HEK293 (cell line): ENCODE results near the gene CCDC85A.

Experiments used
- CTCF ChIA-PET: fragments of 350-600 bp; formaldehyde crosslinking; extraction: SDS; loops from one replicate; lab custom pipeline; 2021; ENCODE audit warnings: antibody characterized with exemption; lab: Yijun Ruan, JAX
- POLR2A ChIA-PET: fragments of 300-600 bp; formaldehyde crosslinking; extraction: SDS; loops from one replicate; lab custom pipeline; 2020; ENCODE audit warnings: antibody characterized with exemption, inconsistent platforms; lab: Yijun Ruan, JAX
- H3K27ac ChIP-seq: fragments of 200-500 bp; sonication (Bioruptor generic); 2 replicates; pipeline ENCODE4 v1.5.1; 2014; ENCODE audit warnings: low read depth, low read length, control low read depth, inconsistent platforms; ENCODE audit errors: extremely low read depth
- H3K36me3 ChIP-seq, 2 experiments: fragments of 200-500 bp in 1 of 2; sonication (Bioruptor generic) in 1 of 2; 1 replicate in 1 of 2; 2 replicates in 1 of 2; pipeline ENCODE4 v1.5.1; 2014 to 2017; ENCODE audit warnings: inconsistent platforms in 2 of 2, low read length in 2 of 2; ENCODE audit not compliant: control insufficient read depth in 2 of 2, insufficient read depth in 1 of 2
- H3K4me1 ChIP-seq: fragments of 200-500 bp; sonication (Bioruptor generic); 2 replicates; pipeline ENCODE4 v1.5.1; 2014; ENCODE audit warnings: mild to moderate bottlenecking, low read length, inconsistent platforms; ENCODE audit not compliant: control insufficient read depth, insufficient read depth
- H3K4me3 ChIP-seq: 2 replicates; pipeline ENCODE4 v1.5.1; 2011; ENCODE audit warnings: low read depth, mild to moderate bottlenecking, control low read depth, low read length, moderate library complexity
- H3K9me3 ChIP-seq: fragments of 200-500 bp; sonication (Bioruptor generic); 2 replicates; pipeline ENCODE4 v1.5.1; 2014; ENCODE audit warnings: low read depth, low read length, inconsistent platforms; ENCODE audit not compliant: control insufficient read depth, insufficient read depth
- AEBP2 ChIP-seq: fragments of 450-650 bp; formaldehyde crosslinking; IDR thresholded peaks from 2 replicates; pipeline ENCODE4 v1.5.1; 2016; ENCODE audit warnings: missing biosample characterization, missing genetic modification characterization, borderline replicate concordance
- MEIS1 ChIP-seq: sonication (generic); formaldehyde crosslinking; IDR thresholded peaks from 2 replicates; pipeline ENCODE4 v1.8.1; 2022; ENCODE audit warnings: missing genetic modification reagents, mild to moderate bottlenecking, borderline replicate concordance
- OSR2 ChIP-seq: fragments of 450-650 bp; formaldehyde crosslinking; IDR thresholded peaks from 2 replicates; pipeline ENCODE4 v1.5.1; 2016; ENCODE audit warnings: missing biosample characterization, missing genetic modification characterization
- SP3 ChIP-seq: fragments of 450-650 bp; formaldehyde crosslinking; IDR thresholded peaks from 2 replicates; pipeline ENCODE4 v1.5.1; 2016; ENCODE audit warnings: missing biosample characterization, missing genetic modification characterization
- TSHZ1 ChIP-seq: fragments of 450-650 bp; formaldehyde crosslinking; IDR thresholded peaks from 2 replicates; pipeline ENCODE4 v1.5.1; 2016; ENCODE audit warnings: missing biosample characterization, missing genetic modification characterization, borderline replicate concordance
- YY2 ChIP-seq: fragments of 450-650 bp; formaldehyde crosslinking; IDR thresholded peaks from 2 replicates; pipeline ENCODE4 v1.5.1; 2016; ENCODE audit warnings: missing biosample characterization, missing genetic modification characterization
- ZNF112 ChIP-seq: fragments of 450-650 bp; formaldehyde crosslinking; IDR thresholded peaks from 2 replicates; pipeline ENCODE4 v1.5.0; 2017; ENCODE audit warnings: missing biosample characterization, missing genetic modification characterization
- ZNF121 ChIP-seq: fragments of 450-650 bp; formaldehyde crosslinking; IDR thresholded peaks from 2 replicates; pipeline ENCODE4 v1.5.1; 2016; ENCODE audit warnings: missing biosample characterization, missing genetic modification characterization
- ZNF223 ChIP-seq: fragments of 450-650 bp; formaldehyde crosslinking; IDR thresholded peaks from 2 replicates; pipeline ENCODE4 v1.5.1; 2016; ENCODE audit warnings: missing biosample characterization, missing genetic modification characterization
- ZNF423 ChIP-seq: fragments of 450-650 bp; formaldehyde crosslinking; IDR thresholded peaks from 2 replicates; pipeline ENCODE4 v1.5.1; 2016; ENCODE audit warnings: missing biosample characterization, missing genetic modification characterization
- ZNF449 ChIP-seq: fragments of 450-650 bp; formaldehyde crosslinking; IDR thresholded peaks from 2 replicates; pipeline ENCODE4 v1.5.1; 2017; ENCODE audit warnings: missing biosample characterization, mild to moderate bottlenecking, missing genetic modification characterization, moderate library complexity
- ZNF571 ChIP-seq: fragments of 450-650 bp; formaldehyde crosslinking; IDR thresholded peaks from 2 replicates; pipeline ENCODE4 v1.5.0; 2017; ENCODE audit warnings: missing biosample characterization, missing genetic modification characterization
- ZNF677 ChIP-seq: fragments of 450-650 bp; IDR thresholded peaks from 2 replicates; pipeline ENCODE4 v1.5.0; 2018; ENCODE audit warnings: missing biosample characterization, mild to moderate bottlenecking, missing genetic modification characterization, moderate library complexity

Gene CCDC85A

GRCh38 chr2:56337342-56337741 is 153.6 kb downstream of the CCDC85A start (continued):
- no peak for TF ChIP-seq TSHZ1 (tag by site-specific recombination)

GRCh38 chr2:56338232-56338631 is 154.4 kb downstream of the CCDC85A start:
- CTCF ChIA-PET = no interaction called here
- no peak overlapping the region for H3K27ac ChIP-seq
- POLR2A ChIA-PET = no interaction called here
- no peak for TF ChIP-seq AEBP2 (tag by site-specific recombination)
- no peak for TF ChIP-seq ZNF112 (tag by site-specific recombination)
- no peak for TF ChIP-seq MEIS1
- TF ChIP-seq OSR2 (tag by site-specific recombination) = no peak
- no peak for TF ChIP-seq ZNF223 (tag by site-specific recombination)
- no peak for TF ChIP-seq ZNF677 (tag by site-specific recombination)
- TF ChIP-seq ZNF571 (tag by site-specific recombination) = no peak
- TF ChIP-seq, all 188 proteins: peak for 0
- H3K36me3 ChIP-seq = no peaks in the 10 kb centered on the region
- H3K4me3 ChIP-seq = no peak overlapping the region
- peaks cover 2% of the 10 kb centered on the region; the same call in 1 of the 2 replicates for H3K4me1 ChIP-seq
- H3K9me3 ChIP-seq = no peaks in the 10 kb centered on the region

- TF ChIP-seq ZNF571 (tag by site-specific recombination) (no peak), TSHZ1 (tag by site-specific recombination) (no peak), ZNF121 (tag by site-specific recombination) (no peak)
- H3K4me1 ChIP-seq = no peaks in the 10 kb centered on the region
- H3K9me3 ChIP-seq = no peaks in the 10 kb centered on the region
- ChIA-PET CTCF (no interaction called here), POLR2A (no interaction called here)
- no peak overlapping the region for H3K27ac ChIP-seq
- no peak overlapping the region for H3K4me3 ChIP-seq
- no peaks in the 10 kb centered on the region for H3K36me3 ChIP-seq
Observed at GRCh38 chr2:56344771-56345170, 161.0 kb downstream of the CCDC85A start.

- ChIA-PET POLR2A (no interaction called here), CTCF (interaction anchor here (0.6 to 0.7 kb wide), 2 partner anchors 82 to 113 kb away, joined by 3 to 4 read pairs; no protein-coding TSS in a partner anchor)
- H3K27ac ChIP-seq = no peak overlapping the region
- H3K4me3 ChIP-seq = no peak overlapping the region
- H3K4me1 ChIP-seq = no peaks in the 10 kb centered on the region
- no peaks in the 10 kb centered on the region for H3K36me3 ChIP-seq
- H3K9me3 ChIP-seq = no peaks in the 10 kb centered on the region
- TF ChIP-seq ZNF423 (no peak), YY2 (tag by site-specific recombination) (no peak), ZNF449 (no peak), SP3 (tag by site-specific recombination) (no peak)
Observed at GRCh38 chr2:56347881-56348280, 164.1 kb downstream of the CCDC85A start.
